ENCODE data around the gene PIGO. TPM values are rescaled to one million over a fixed set of nuclear protein-coding genes. Genes with fewer than 3 reads are reported as not detected.

The PIGO gene
- total RNA-seq, 1 donor from 2014 or later, result 25.2 TPM

- peaks cover 57% of the 10 kb centered on the region for H3K4me1 ChIP-seq
- H3K36me3 ChIP-seq, result no peaks in the 10 kb centered on the region
- ATAC-seq (peak; percentile 22), DNase-seq (peak; percentile 87)
- no peak for TF ChIP-seq CTCF (IDR thresholded peaks at IDR 0.05)
- no peaks in the 10 kb centered on the region for H3K9me3 ChIP-seq
- peak overlapping the region; percentile 89 for H3K27ac ChIP-seq
- no peaks in the 10 kb centered on the region for H3K27me3 ChIP-seq
- intact Hi-C loops (cut with DNase I), result no loop called here
- peak overlapping the region; percentile 71 for H3K4me3 ChIP-seq
Observed at GRCh38 chr9:35114113-35114839, 17.9 kb upstream of the PIGO start.

GRCh38 chr9:35112257-35113020 lies 16.0 kb upstream of the PIGO start:
- intact Hi-C loops (cut with DNase I), result no loop called here

GRCh38 chr9:35111001-35111933 lies 14.9 kb upstream of the PIGO start:
- no peaks in the 10 kb centered on the region for H3K9me3 ChIP-seq
- H3K27me3 ChIP-seq, result no peaks in the 10 kb centered on the region
- peaks cover 22% of the 10 kb centered on the region for H3K36me3 ChIP-seq
- ATAC-seq, result peak; percentile 85
- H3K4me3 ChIP-seq, result peak overlapping the region; percentile 77
- DNase-seq, result peak; percentile 98
- TF ChIP-seq CTCF (IDR thresholded peaks at IDR 0.05), result no peak
- H3K4me1 ChIP-seq, result peaks cover 48% of the 10 kb centered on the region
- H3K27ac ChIP-seq, result peak overlapping the region; percentile 87
- intact Hi-C loops (cut with DNase I), result no loop called here

More at GRCh38 chr9:35112257-35113020, 16.0 kb upstream of the PIGO start:
- H3K36me3 ChIP-seq, result peaks cover 10% of the 10 kb centered on the region
- ATAC-seq (no peak), DNase-seq (no peak)
- peak overlapping the region; percentile 77 for H3K4me3 ChIP-seq
- no peaks in the 10 kb centered on the region for H3K9me3 ChIP-seq
- H3K4me1 ChIP-seq, result peaks cover 57% of the 10 kb centered on the region
- H3K27me3 ChIP-seq, result no peaks in the 10 kb centered on the region
- no peak for TF ChIP-seq CTCF (IDR thresholded peaks at IDR 0.05)
- peak overlapping the region; percentile 84 for H3K27ac ChIP-seq

GRCh38 chr9:35110327-35110761 lies 14.0 kb upstream of the PIGO start:
- Histone ChIP-seq H3K4me3 (peak overlapping the region; percentile 77), H3K9me3 (no peaks in the 10 kb centered on the region), H3K36me3 (peaks cover 31% of the 10 kb centered on the region), H3K27ac (peak overlapping the region; percentile 87), H3K27me3 (no peaks in the 10 kb centered on the region), H3K4me1 (peaks cover 47% of the 10 kb centered on the region)
- DNase-seq, result no peak
- no peak for TF ChIP-seq CTCF (IDR thresholded peaks at IDR 0.05)
- no peak for ATAC-seq
- intact Hi-C loops (cut with DNase I), result no loop called here

GRCh38 chr9:35108946-35109575 lies 12.7 kb upstream of the PIGO start:
- no peak overlapping the region for H3K27ac ChIP-seq
- no peak overlapping the region for H3K4me3 ChIP-seq
- intact Hi-C loops (cut with DNase I), result no loop called here
- H3K9me3 ChIP-seq, result no peaks in the 10 kb centered on the region
- no peak for TF ChIP-seq CTCF (IDR thresholded peaks at IDR 0.05)
- H3K4me1 ChIP-seq, result peaks cover 36% of the 10 kb centered on the region
- no peaks in the 10 kb centered on the region for H3K27me3 ChIP-seq
- no peak for DNase-seq
- no peak for ATAC-seq
- H3K36me3 ChIP-seq, result peaks cover 44% of the 10 kb centered on the region
